Neuronal stem cell (in vitro differentiated cells): Measurements from ENCODE around the gene SLC27A5.
"Not testable (repeated sequence)": the region's sequence is repeated elsewhere in the genome, so short reads cannot be mapped to it uniquely, and the experiment has no call there.

ENCODE experiments used
- DNase-seq: peaks from one replicate; pipeline ENCODE4 v3.0.0-alpha.2; 2013; ENCODE audit warnings: low spot score
- H2AFZ ChIP-seq: one replicate; pipeline ENCODE4 v1.6.1; 2013; ENCODE audit warnings: mild to moderate bottlenecking, low read length, inconsistent platforms
- H2AK5ac ChIP-seq: 2 replicates; pipeline ENCODE4 v1.6.1; 2013; ENCODE audit warnings: low read depth, mild to moderate bottlenecking, inconsistent platforms, low read length, moderate library complexity, mixed read lengths
- H2BK120ac ChIP-seq: 2 replicates; pipeline ENCODE4 v1.6.1; 2013; ENCODE audit warnings: low read depth, mild to moderate bottlenecking, inconsistent platforms, low read length, moderate library complexity, mixed read lengths
- H2BK12ac ChIP-seq: one replicate; pipeline ENCODE4 v1.6.1; 2013; ENCODE audit warnings: low read length, inconsistent platforms
- H2BK15ac ChIP-seq: 2 replicates; pipeline ENCODE4 v1.6.1; 2013; ENCODE audit warnings: mild to moderate bottlenecking, low read length, inconsistent platforms, mixed read lengths
- H2BK5ac ChIP-seq: one replicate; pipeline ENCODE4 v1.6.1; 2013; ENCODE audit warnings: inconsistent platforms, mild to moderate bottlenecking, low read length, moderate library complexity
- H3K14ac ChIP-seq: one replicate; pipeline ENCODE4 v1.6.1; 2013; ENCODE audit warnings: low read length, inconsistent platforms
- H3K18ac ChIP-seq: 2 replicates; pipeline ENCODE4 v1.6.1; 2013; ENCODE audit warnings: low read length, inconsistent platforms
- H3K23ac ChIP-seq: 2 replicates; pipeline ENCODE4 v1.6.1; 2013; ENCODE audit warnings: low read depth, mild to moderate bottlenecking, mixed read lengths, low read length, inconsistent platforms; ENCODE audit not compliant: poor library complexity
- H3K27ac ChIP-seq: replicated peaks from 3 replicates; pipeline ENCODE4 v1.5.1; 2013; ENCODE audit warnings: low read length, inconsistent platforms
- H3K27me3 ChIP-seq, 3 experiments: 2 replicates each; pipeline ENCODE4 v1.6.1; 2013; ENCODE audit warnings: low read length in 3 of 3, mild to moderate bottlenecking in 2 of 3, inconsistent platforms in 1 of 3, low read depth in 1 of 3, mixed read lengths in 1 of 3, moderate library complexity in 1 of 3; ENCODE audit not compliant: control insufficient read depth in 3 of 3, insufficient read depth in 3 of 3
- H3K36me3 ChIP-seq, 2 donors: replicated peaks in 1 of 2; 2 replicates each; pipeline ENCODE4 v1.6.1; 2013; ENCODE audit warnings: low read length in 2 of 2; ENCODE audit not compliant: control insufficient read depth in 2 of 2, insufficient read depth in 2 of 2
- H3K4ac ChIP-seq: 2 replicates; pipeline ENCODE4 v1.6.1; 2013; ENCODE audit warnings: inconsistent platforms, mild to moderate bottlenecking, low read length, moderate library complexity
- H3K4me1 ChIP-seq, 2 donors: 1 replicate in 1 of 2; 2 replicates in 1 of 2; pipeline ENCODE4 v1.6.1; 2013; ENCODE audit warnings: low read length in 2 of 2, low read depth in 1 of 2; ENCODE audit not compliant: control insufficient read depth in 2 of 2, insufficient read depth in 1 of 2
- H3K4me2 ChIP-seq: one replicate; pipeline ENCODE4 v1.6.1; 2013; ENCODE audit warnings: mild to moderate bottlenecking, low read length, inconsistent platforms; ENCODE audit not compliant: insufficient read depth, poor library complexity, severe bottlenecking
- H3K4me3 ChIP-seq, 2 donors: 2 replicates each; pipeline ENCODE4 v1.5.1; 2013; ENCODE audit warnings: low read length in 2 of 2, mild to moderate bottlenecking in 2 of 2, inconsistent platforms in 1 of 2, moderate library complexity in 1 of 2
- H3K79me1 ChIP-seq: one replicate; pipeline ENCODE4 v1.6.1; 2013; ENCODE audit warnings: low read depth, mild to moderate bottlenecking, inconsistent platforms, low read length, moderate library complexity
- H3K9ac ChIP-seq: one replicate; pipeline ENCODE4 v1.6.1; 2013; ENCODE audit warnings: mild to moderate bottlenecking, low read depth, low read length, inconsistent platforms; ENCODE audit not compliant: poor library complexity
- H3K9me3 ChIP-seq, 2 donors: replicated peaks in 1 of 2; 2 replicates each; pipeline versions ENCODE3 to v1.6.1; 2013; ENCODE audit warnings: low read length in 2 of 2, mild to moderate bottlenecking in 2 of 2, inconsistent platforms in 1 of 2, low read depth in 1 of 2, mixed read lengths in 1 of 2, moderate library complexity in 1 of 2; ENCODE audit not compliant: control insufficient read depth in 2 of 2, insufficient read depth in 1 of 2
- H4K8ac ChIP-seq: one replicate; pipeline ENCODE4 v1.6.1; 2013; ENCODE audit warnings: low read depth, mild to moderate bottlenecking, inconsistent platforms, low read length, moderate library complexity
- H4K91ac ChIP-seq: one replicate; pipeline ENCODE4 v1.6.1; 2013; ENCODE audit warnings: low read length, low read depth, mild to moderate bottlenecking, inconsistent platforms; ENCODE audit not compliant: poor library complexity
- WGBS, 2 donors: extraction: QIAGEN DNeasy Blood & Tissue Kit; methylation state at CpG; one replicate each; pipeline ENCODE4 v1.1.7; 2013; ENCODE audit warnings: missing lambda C conversion rate in 2 of 2, mixed read lengths in 1 of 2; ENCODE audit not compliant: insufficient read length in 2 of 2, insufficient replicate concordance in 1 of 2; ENCODE audit errors: extremely low coverage in 2 of 2; 5-methylcytosine and 5-hydroxymethylcytosine counted together

The SLC27A5 gene

GRCh38 chr19:58510084-58510862 is 1.5 kb downstream of the SLC27A5 start:
- Histone ChIP-seq H2BK12ac (no peak overlapping the region), H3K27me3 (no peaks in the 10 kb centered on the region), H4K91ac (no peak overlapping the region), H3K4me3 (no peak overlapping the region), H3K27ac (no peak overlapping the region), H3K4ac (no peak overlapping the region), H3K36me3 (peaks cover 5 to 24% of the 10 kb centered on the region in 2 donors), H3K4me2 (no peak overlapping the region), H2AFZ (no peak overlapping the region), H3K18ac (no peak overlapping the region), H3K23ac (no peak overlapping the region), H4K8ac (no peak overlapping the region), H2BK5ac (no peak overlapping the region), H2AK5ac (no peak overlapping the region), H3K4me1 (peaks cover 0 to 6% of the 10 kb centered on the region in 2 donors), H3K9ac (no peak overlapping the region), H3K79me1 (no peaks in the 10 kb centered on the region), H2BK15ac (no peak overlapping the region), H3K14ac (no peak overlapping the region), H2BK120ac (no peak overlapping the region), H3K9me3 (no peaks in the 10 kb centered on the region)
- no CpG with 5 or more reads among the region's 8 CpGs for WGBS, 2 donors
- no peak for DNase-seq

- Histone ChIP-seq H3K9ac (no peak overlapping the region), H3K27ac (no peak overlapping the region), H3K9me3 (no peaks in the 10 kb centered on the region), H2AFZ (no peak overlapping the region), H3K14ac (no peak overlapping the region), H4K91ac (no peak overlapping the region), H4K8ac (no peak overlapping the region), H3K4ac (no peak overlapping the region), H2BK120ac (no peak overlapping the region), H3K4me1 (peaks cover 0 to 6% of the 10 kb centered on the region in 2 donors), H3K27me3 (no peaks in the 10 kb centered on the region), H2BK12ac (no peak overlapping the region), H3K4me2 (no peak overlapping the region), H3K36me3 (peaks cover 5 to 21% of the 10 kb centered on the region in 2 donors), H2AK5ac (no peak overlapping the region), H3K79me1 (no peaks in the 10 kb centered on the region), H3K4me3 (no peak overlapping the region), H3K23ac (no peak overlapping the region), H2BK5ac (no peak overlapping the region), H2BK15ac (no peak overlapping the region), H3K18ac (no peak overlapping the region)
- no peak for DNase-seq
- WGBS, 2 donors = no CpG with 5 or more reads among the region's 11 CpGs
These were observed 2.1 kb downstream of the SLC27A5 start for GRCh38 chr19:58509731-58510083.

GRCh38 chr19:58507602-58508223 is 4.1 kb downstream of the SLC27A5 start:
- H3K23ac ChIP-seq, H3K9ac ChIP-seq, H2BK120ac ChIP-seq, H2BK15ac ChIP-seq, H3K4ac ChIP-seq, H3K9me3 ChIP-seq, H3K4me3 ChIP-seq, H3K79me1 ChIP-seq, H2AFZ ChIP-seq, H2AK5ac ChIP-seq, H3K4me1 ChIP-seq, H3K18ac ChIP-seq, H2BK12ac ChIP-seq, H4K8ac ChIP-seq, H2BK5ac ChIP-seq, H3K27me3 ChIP-seq, H3K14ac ChIP-seq, H3K4me2 ChIP-seq, H3K27ac ChIP-seq, H3K36me3 ChIP-seq, DNase-seq, H4K91ac ChIP-seq: not testable (repeated sequence)
- WGBS, 2 donors = no CpG with 5 or more reads among the region's 8 CpGs

- peak overlapping the region; percentile 75 for H3K4me2 ChIP-seq
- no peaks in the 10 kb centered on the region for H3K27me3 ChIP-seq
- H3K14ac ChIP-seq = no peak overlapping the region
- peaks cover 8% of the 10 kb centered on the region for H3K79me1 ChIP-seq
- H2AK5ac ChIP-seq = peak overlapping the region; percentile 86
- no peak overlapping the region for H3K18ac ChIP-seq
- peak overlapping the region; percentile 87 for H3K9ac ChIP-seq
- H2AFZ ChIP-seq = no peak overlapping the region
- H3K4me1 ChIP-seq = peaks cover 8 to 17% of the 10 kb centered on the region in 2 donors
- no peaks in the 10 kb centered on the region for H3K36me3 ChIP-seq
- H3K23ac ChIP-seq = no peak overlapping the region
- peak overlapping the region; percentile 94 for H4K8ac ChIP-seq
- H3K4me3 ChIP-seq = peak overlapping the region in 1 of 2 donors; percentile 60
- H3K9me3 ChIP-seq = peaks cover 0 to 2% of the 10 kb centered on the region in 2 donors
- no peak overlapping the region for H3K4ac ChIP-seq
- peak overlapping the region; percentile 65 for H2BK120ac ChIP-seq
- no peak overlapping the region for H4K91ac ChIP-seq
- peak overlapping the region; percentile 55 for H2BK5ac ChIP-seq
- H3K27ac ChIP-seq = no peak overlapping the region
- no peak overlapping the region for H2BK12ac ChIP-seq
- DNase-seq = no peak
- H2BK15ac ChIP-seq = no peak overlapping the region
- WGBS, 2 donors = no CpG with 5 or more reads among the region's 14 CpGs
These were observed 11.6 kb downstream of the SLC27A5 start for GRCh38 chr19:58500242-58500641.
